Astrocyte of the spinal cord (primary cell): ENCODE results near the gene CEP55.
"Not testable (repeated sequence)": the region's sequence is repeated elsewhere in the genome, so short reads cannot be mapped to it uniquely, and the experiment has no call there.

Experiments
- DNase-seq: peaks from one replicate; pipeline ENCODE4 v3.0.0; 2011; ENCODE audit warnings: low read depth, low spot score
- H3K4me3 ChIP-seq: 2 replicates; pipeline ENCODE4 v1.5.1; 2011; ENCODE audit warnings: low read depth, mild to moderate bottlenecking, low read length, moderate library complexity
- CTCF ChIP-seq: IDR thresholded peaks from 2 replicates; pipeline ENCODE4 v1.5.1; 2012; ENCODE audit warnings: low read depth, mild to moderate bottlenecking, low read length, inconsistent platforms
- in situ Hi-C: cut with HindIII; loops from 2 replicates; pipeline ENCODE4 v1.10.0; 2017; ENCODE audit warnings: low sequenced_read_pairs

The CEP55 gene

DNA sequence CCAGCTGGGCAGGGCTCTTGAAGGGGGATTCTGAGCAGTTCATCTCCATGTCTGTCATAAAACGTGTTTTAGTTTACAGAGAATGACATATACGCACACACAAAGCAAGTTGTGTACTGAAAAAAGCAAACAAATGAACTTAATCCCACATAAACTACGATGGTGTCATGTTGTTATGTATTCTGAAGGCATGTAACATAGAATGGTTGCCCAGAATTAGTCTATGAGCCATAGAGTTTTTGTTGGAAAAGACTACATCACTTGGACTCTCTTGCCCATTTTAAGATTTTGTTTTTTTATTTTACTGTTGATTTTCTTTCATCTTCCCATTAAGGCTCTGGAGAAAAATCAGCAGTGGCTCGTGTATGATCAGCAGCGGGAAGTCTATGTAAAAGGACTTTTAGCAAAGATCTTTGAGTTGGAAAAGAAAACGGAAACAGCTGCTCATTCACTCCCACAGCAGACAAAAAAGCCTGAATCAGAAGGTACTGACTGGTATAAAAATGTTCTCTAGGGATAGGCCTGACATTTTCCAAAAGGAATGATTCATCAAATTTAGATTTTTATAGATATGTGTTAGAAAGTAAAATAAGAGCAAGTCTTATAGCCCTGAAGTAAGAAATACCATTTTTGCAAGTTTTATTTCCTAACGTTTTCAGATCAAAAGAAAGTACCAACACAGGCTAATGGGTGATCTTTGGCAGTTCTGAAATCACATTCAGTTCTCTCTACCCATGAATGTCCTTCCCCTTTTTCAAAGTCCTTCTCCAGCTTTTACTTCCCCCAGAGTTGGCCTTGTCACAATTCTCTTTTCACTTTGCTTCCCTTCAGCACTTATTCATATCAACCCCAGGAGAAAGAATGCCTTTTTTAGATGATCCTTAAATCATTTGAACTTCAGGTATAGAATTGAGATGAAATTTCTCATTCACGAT is 18.9 kb downstream of the CEP55 start:
- DNase-seq, result no peak
- H3K4me3 ChIP-seq, result no peak overlapping the region
- no peak for TF ChIP-seq CTCF
- in situ Hi-C loops, result no loop called here

GRCh38 chr10:93516006-93516380 is 19.6 kb downstream of the CEP55 start:
- in situ Hi-C loops, result no loop called here
- no peak overlapping the region for H3K4me3 ChIP-seq
- TF ChIP-seq CTCF, result no peak
- no peak for DNase-seq

GRCh38 chr10:93518531-93518930 is 22.1 kb downstream of the CEP55 start:
- DNase-seq, result no peak
- no peak overlapping the region for H3K4me3 ChIP-seq
- TF ChIP-seq CTCF, result no peak
- in situ Hi-C loops, result no loop called here

DNA sequence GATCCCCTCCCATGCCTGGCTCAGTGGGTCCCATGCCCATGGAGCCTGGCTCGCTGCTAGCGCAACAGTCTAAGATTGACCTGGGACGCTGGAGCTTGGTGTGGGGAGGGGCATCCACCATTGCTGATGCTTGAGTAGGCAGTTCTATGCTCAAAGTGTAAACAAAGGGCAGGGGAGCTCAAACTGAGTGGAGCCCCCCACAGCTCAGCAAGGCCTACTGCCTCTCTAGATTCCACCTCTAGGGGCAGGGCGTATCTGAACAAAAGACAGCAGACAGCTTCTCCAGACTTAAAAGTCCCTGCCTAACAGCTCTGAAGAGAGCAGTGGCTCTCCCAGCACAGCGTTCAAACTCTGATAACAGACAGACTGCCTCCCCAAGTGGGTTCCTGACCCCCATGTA is 38.9 kb downstream of the CEP55 start:
- in situ Hi-C loops, result no loop called here
- TF ChIP-seq CTCF, result no peak
- H3K4me3 ChIP-seq, result no peak overlapping the region
- no peak for DNase-seq

DNA sequence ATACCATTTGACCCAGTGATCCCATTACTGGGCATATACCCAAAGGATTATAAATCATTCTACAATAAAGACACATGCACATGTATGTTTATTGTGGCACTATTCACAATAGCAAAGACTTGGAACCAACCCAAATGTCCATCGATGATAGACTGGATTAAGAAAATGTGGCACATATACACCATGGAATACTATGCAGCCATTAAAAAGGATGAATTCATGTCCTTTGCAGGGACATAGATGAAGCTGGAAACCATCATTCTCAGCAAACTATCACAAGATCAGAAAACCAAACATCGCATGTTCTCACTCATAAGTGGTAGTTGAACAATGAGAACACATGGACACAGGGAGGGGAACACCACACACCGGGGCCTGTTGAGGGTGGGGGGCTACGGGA is 44.5 kb downstream of the CEP55 start:
- in situ Hi-C loops, H3K4me3 ChIP-seq, DNase-seq: not testable (repeated sequence)

DNA sequence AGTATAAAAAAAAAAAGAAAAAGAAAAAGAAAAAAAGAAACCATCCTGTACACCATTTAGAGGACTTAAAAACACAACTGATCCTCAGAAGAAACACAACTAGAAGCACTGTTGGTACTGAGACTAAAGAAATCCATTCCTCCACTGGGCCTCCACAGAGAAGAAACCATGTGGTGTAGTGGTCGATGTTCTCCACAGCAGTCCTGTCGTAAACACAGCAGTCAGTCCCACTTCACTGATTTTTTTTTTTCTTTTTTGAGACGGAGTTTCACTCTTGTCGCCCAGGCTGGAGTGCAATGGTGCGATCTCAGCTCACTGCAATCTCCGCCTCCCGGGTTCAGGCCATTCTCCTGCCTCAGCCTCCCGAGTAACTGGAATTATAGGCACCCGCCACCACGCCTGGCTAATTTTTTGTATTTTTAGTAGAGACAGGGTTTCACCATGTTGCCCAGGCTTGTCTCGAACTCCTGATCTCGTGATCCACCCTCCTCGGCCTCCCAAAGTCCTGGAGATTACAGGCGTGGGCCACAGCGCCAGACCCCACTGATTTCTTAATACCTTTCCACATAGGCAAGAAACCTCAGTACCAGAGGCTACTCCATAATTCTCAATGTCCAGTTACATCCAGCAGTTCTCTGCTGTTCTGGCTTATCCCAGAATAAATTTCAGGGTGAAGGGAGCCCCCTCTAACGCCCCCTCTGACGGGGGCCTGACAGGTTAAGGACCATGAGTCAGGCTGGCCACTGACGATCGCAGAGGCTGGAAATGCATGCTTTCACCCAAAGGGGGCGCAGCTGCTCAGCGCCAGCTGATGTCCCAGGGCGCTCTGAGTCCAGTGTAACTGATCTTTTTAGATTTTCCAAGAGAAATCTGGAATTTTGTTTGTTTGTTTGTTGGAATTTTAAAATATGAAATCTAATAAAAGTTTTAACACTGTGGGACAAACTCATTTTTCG is 45.3 kb downstream of the CEP55 start:
- peak; percentile 90 for TF ChIP-seq CTCF
- no peak overlapping the region for H3K4me3 ChIP-seq
- in situ Hi-C loops, result no loop called here
- DNase-seq, result peak; percentile 29
